GM15510 (cell line): ENCODE results near the gene TMEM248.

Source experiments
- POLR2A ChIP-seq: IDR thresholded peaks from 3 replicates; pipeline ENCODE4 v1.6.1; 2011; ENCODE audit warnings: borderline replicate concordance; ENCODE audit not compliant: insufficient read length; ENCODE audit errors: extremely low read depth

TMEM248 gene

DNA sequence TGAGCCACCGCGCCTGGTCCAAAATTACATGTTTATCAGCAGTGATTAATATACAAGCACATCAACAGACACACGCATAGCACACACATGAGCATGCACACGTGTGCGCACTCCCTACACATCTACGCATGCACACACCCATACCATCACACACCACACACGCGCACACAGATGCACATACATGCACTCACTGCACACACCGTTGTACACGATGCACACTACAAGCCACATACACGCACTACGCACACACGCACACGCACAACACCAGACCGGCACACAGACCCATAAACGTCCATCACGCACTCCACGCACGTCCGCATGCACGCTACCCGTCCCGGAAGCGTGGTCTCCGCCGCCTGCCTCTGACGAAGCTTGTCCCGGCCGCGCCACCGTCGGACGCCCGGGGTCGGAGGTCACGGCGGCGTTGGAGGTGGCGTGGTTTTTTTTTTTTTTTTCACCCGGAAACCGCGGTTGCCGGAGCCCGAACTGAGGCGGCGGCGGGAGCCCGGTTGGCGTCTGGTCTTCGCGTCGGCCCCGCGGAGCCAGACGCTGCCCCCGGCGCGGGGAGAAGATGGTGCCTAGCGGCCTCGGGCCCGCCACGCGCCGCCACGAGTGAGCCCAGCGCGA lies at the start of gene TMEM248:
TMEM248 (plus strand) TSS at position 457 of the 627 bp plus-strand sequence. CDS start 20,641 bp downstream, outside the sequence.
- TF ChIP-seq POLR2A: peak; percentile 94

DNA sequence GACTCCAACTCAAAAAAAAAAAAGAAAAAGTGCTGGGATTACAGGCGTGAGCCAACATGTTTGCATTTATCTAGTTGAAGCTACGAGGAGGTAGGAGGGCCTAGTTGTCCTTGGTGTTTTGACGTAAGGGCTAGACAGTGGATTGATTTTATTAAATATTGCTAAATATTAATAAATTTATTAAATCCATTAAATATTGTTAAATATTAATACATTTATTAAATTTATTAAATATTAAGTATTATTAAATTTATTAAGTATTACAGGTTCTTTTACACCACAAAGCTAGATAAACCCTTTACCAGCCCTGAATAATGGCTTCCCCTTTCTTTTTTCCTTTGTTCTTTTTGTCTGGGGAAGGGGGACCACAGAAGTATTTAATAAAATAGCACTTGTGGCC lies 47.5 kb upstream of the TMEM248 start:
- no peak for TF ChIP-seq POLR2A

GRCh38 chr7:66877577-66878300 lies 43.3 kb upstream of the TMEM248 start:
- TF ChIP-seq POLR2A: no peak

DNA sequence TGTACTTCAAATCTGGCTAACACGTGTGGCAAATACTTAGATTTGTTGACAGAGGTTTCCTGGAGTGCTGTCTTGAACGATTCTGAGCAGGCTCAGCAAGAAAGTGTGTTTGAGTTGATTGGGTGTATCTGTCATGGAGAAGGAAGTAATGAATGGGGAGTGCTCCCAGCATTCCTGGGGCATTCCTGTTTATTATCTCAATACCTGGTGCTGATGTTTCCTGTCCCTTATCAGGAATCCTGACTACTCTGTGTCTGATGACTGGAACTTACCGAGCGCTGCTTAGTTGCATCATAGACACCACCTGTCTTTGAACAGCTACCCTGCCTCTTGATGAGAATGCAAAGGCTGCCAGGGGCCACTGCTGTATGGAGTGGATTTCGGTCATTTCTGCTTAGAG lies 41.0 kb upstream of the TMEM248 start:
- no peak for TF ChIP-seq POLR2A

- no peak for TF ChIP-seq POLR2A
Measured at GRCh38 chr7:66883716-66884115, 37.3 kb upstream of the TMEM248 start.

DNA sequence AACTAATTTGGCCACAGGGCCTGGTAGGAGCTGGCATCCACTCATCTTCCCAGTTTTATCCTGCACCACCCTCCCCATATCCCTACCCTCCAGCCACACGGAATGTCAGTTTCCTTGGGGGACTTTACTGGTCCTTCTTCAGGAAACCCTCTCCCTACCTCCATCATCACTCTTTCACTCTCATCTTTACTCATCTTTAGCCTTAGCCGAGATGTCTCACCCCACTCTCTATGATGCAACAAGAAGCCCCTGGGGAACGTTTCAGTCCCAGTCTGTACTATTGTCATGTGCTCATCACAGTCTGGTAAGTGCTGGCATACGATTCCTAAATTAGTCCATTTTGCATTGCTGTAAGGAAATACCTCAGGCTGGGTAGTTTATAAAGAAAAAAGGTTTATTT lies 34.9 kb upstream of the TMEM248 start:
- no peak for TF ChIP-seq POLR2A

GRCh38 chr7:66894463-66895080 lies 26.5 kb upstream of the TMEM248 start:
- TF ChIP-seq POLR2A: no peak

DNA sequence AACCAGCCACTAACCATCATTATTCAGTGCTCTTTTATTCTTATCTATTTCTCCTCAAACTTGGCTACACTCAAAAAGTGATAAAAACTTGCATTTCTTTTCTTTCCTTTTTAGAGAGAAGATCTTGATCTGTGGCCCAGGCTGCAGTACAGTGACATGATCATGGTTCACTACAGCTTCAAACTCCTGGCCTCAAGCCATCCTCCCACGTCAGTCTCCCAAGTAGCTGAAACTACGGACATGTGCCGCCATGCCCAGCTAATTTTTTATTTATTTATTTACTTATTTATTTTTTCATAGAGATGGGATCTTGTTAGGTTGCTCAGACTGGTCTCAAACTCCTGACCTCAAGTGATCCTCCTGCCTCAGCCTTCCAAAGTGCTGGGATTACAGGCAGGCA lies 24.6 kb upstream of the TMEM248 start:
- TF ChIP-seq POLR2A: no peak

DNA sequence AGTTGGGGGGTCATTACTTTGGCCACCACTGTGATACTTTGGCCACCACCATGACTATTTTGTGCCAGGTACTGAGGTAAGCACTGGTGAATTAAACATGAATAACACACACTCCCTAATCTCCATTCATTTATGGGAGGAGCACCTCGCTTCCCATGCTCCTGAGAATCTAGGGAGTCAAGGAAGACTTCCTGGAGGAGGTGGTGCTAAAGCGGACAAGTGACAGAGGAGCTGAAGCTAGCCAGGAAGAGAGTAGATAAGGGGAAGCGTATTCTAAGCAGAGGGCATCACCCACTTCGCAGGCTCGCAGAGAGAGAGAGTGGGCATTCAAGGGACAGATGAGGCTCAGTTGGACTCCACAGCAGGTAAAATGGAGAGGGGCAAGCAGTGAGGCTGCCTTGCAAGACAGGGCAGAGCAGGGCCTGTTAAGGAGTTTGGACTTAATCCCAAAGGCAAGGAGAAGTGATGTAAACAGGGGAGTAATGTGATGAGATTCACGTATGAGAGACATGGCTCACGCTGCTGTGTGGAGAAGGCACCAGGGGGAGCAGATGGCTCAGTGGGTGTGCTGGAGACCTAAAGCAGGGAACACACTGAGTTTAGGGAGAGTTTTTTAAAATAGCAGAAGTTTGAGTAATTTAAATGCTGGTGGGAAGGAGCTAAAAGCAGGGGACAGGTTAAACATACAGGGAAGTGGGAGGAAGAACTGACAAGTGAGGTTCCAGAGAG lies 21.3 kb upstream of the TMEM248 start:
- no peak for TF ChIP-seq POLR2A

DNA sequence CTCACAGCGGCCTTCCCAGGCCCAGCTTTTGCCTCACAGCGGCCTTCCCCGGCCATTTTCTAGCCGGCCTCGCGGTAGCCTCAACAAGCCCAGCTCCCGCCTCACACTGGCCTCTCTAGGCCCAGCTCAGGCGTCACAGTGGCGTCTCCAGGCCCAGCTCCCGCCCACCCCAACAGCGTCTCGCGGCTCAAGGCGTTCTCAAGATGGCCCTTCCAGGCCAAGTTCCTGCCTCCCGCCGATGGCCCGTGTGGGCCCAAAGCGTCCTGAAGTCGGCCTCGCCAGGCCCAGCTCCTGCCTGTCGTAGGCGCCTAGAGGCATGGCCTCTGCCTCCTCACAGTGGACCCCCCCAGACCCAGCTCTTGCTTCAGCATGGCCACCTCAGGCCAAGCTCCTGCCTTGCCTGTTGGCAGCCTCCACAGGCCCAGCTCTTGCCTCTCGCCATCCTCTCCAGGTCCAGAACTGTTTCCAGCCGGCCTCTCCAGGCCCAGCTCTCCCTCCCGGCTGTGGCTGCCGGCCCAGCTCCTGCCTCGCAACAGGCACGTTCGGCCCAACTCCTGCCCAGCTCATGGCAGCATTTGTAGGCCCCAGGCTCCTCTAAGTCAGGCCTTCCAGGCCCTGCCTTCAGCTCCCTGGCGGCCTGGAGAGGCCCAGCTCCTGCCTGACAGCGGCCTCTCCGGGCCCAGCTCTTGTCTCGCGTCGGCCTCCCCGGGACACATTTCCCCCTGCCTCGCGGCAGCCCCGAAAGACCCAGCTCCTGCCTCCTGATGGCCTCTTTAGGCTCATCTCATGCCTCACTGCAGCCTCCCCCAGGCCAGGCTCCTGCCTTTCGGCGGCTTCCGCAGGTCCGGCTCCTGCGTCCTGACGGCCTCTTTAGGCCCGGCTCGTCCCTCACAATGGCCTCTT lies 18.8 kb upstream of the TMEM248 start:
- no peak for TF ChIP-seq POLR2A

GRCh38 chr7:66902844-66903180 lies 18.2 kb upstream of the TMEM248 start:
- TF ChIP-seq POLR2A: no peak

DNA sequence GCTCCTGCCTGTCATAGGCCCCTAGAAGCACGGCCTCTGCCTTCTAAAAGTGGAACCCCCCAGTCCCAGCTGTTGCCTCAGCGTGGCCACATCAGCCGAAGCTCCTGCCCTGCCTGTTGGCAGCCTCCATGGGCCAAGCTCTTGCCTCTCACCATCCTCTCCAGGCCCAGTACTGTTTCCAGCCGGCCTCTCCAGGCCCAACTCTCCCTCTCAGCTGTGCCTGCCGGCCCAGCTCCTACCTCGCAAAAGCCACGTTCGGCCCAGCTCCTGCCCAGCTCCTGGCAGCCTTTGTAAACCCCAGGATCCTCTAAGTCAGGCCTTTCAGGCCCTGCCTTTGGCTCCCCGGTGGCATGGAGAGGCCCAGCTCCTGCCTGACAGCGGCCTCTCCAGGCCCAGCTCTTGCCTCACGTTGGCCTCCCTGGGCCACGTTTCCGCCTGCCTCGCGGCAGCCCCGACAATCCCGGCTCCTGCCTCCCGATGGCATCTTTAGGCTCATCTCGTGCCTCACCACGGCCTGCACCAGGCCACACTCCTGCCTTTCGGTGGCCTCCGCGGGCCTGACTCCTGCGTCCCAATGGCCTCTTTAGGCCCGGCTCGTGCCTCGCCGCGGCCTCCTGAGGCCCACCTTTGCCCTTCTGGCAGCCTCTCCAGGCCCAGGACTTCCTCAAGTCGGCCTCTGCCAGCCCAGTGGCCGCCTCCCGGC lies 17.5 kb upstream of the TMEM248 start:
- no peak for TF ChIP-seq POLR2A

DNA sequence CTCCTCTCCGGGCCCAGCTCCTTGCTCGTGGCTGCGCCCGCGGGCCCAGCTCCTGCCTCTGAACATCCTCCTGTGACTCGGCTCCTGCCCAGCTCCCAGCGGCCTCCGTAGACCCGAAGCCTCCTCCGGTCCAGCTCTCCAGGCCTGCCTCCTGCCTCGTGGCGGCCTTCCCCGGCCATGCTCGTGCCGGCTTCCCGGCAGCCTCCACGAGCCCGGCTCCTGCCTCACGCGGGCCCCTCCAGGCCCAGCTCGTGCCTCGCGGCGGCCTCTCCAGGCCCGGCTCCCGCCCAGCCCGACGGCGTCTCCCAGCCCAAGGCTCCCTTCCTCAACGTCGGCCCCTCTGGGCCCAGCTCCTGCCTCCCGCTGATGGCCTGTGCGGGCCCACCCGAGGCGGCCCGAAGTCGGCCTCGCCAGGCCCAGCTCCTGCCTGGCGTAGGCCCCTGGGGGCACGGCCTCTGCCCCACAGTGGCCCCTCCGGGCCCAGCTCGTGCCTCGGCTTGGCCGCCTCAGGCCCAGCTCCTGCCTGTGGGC lies 16.9 kb upstream of the TMEM248 start:
- no peak for TF ChIP-seq POLR2A
